RWPE2 (cell line): ENCODE results near the gene AGPAT4.
A peak's percentile ranks its signal among the peaks of the same experiment; 100 is the strongest.

Experiments used
- ATAC-seq: fragments of 200-7000 bp; cut with Tn5 transposase; 3 replicates; pipeline ENCODE4 v1.9.1; 2021; ENCODE audit warnings: low read depth
- DNase-seq: peaks from one replicate; pipeline ENCODE4 v3.0.0-alpha.2; 2020; ENCODE audit warnings: low spot score
- H3K27ac ChIP-seq: fragments of 450-650 bp; 2 replicates; pipeline ENCODE4 v1.5.1; 2017; ENCODE audit warnings: mild to moderate bottlenecking; ENCODE audit not compliant: poor library complexity, severe bottlenecking
- H3K27me3 ChIP-seq: fragments of 250-450 bp; sonication (Bioruptor Pico); 2 replicates; pipeline ENCODE4 v1.5.1; 2021; ENCODE audit warnings: mild to moderate bottlenecking, moderate library complexity; ENCODE audit not compliant: insufficient read depth, poor library complexity, severe bottlenecking
- H3K36me3 ChIP-seq: fragments of 250-450 bp; sonication (Bioruptor Pico); 2 replicates; pipeline ENCODE4 v1.5.1; 2020; ENCODE audit warnings: low read depth, mild to moderate bottlenecking, moderate library complexity
- H3K4me1 ChIP-seq: fragments of 250-450 bp; sonication (Bioruptor Pico); 2 replicates; pipeline ENCODE4 v1.5.1; 2021; ENCODE audit warnings: mild to moderate bottlenecking, moderate library complexity; ENCODE audit not compliant: insufficient read depth, poor library complexity, severe bottlenecking
- H3K4me3 ChIP-seq: fragments of 250-450 bp; sonication (Bioruptor Pico); 2 replicates; pipeline ENCODE4 v1.5.1; 2021; ENCODE audit warnings: mild to moderate bottlenecking, moderate library complexity; ENCODE audit not compliant: severe bottlenecking
- H3K9me3 ChIP-seq: fragments of 250-450 bp; sonication (Bioruptor Pico); 2 replicates; pipeline ENCODE4 v1.5.1; 2021; ENCODE audit warnings: mild to moderate bottlenecking, moderate library complexity; ENCODE audit not compliant: severe bottlenecking
- CTCF ChIP-seq: fragments of 450-650 bp; IDR thresholded peaks from one replicate; pipeline ENCODE4 v1.5.1; 2017; ENCODE audit warnings: mild to moderate bottlenecking, moderate library complexity; ENCODE audit not compliant: poor library complexity, severe bottlenecking

AGPAT4 gene

GRCh38 chr6:161169696-161170095, 104.2 kb downstream of the AGPAT4 start:
- H3K9me3 ChIP-seq, result no peaks in the 10 kb centered on the region
- no peaks in the 10 kb centered on the region for H3K27me3 ChIP-seq
- DNase-seq, result no peak
- ATAC-seq, result peak; percentile 42
- no peak overlapping the region for H3K4me3 ChIP-seq
- no peaks in the 10 kb centered on the region for H3K36me3 ChIP-seq
- peaks cover 16% of the 10 kb centered on the region for H3K4me1 ChIP-seq
- H3K27ac ChIP-seq, result peak overlapping the region; percentile 30
- TF ChIP-seq CTCF, result no peak

- no peak; the same call in 2 of the 3 replicates for ATAC-seq
These were observed 104.8 kb downstream of the AGPAT4 start for GRCh38 chr6:161169035-161169434.

GRCh38 chr6:161168281-161168891, 105.5 kb downstream of the AGPAT4 start:
- Histone ChIP-seq H3K4me1 (peaks cover 16% of the 10 kb centered on the region), H3K27ac (peak overlapping the region; percentile 30), H3K27me3 (no peaks in the 10 kb centered on the region), H3K4me3 (no peak overlapping the region), H3K9me3 (no peaks in the 10 kb centered on the region), H3K36me3 (no peaks in the 10 kb centered on the region)
- ATAC-seq (peak; percentile 92), DNase-seq (peak; percentile 89)
- no peak for TF ChIP-seq CTCF

More at GRCh38 chr6:161169035-161169434, 104.8 kb downstream of the AGPAT4 start:
- no peak for TF ChIP-seq CTCF
- Histone ChIP-seq H3K27me3 (no peaks in the 10 kb centered on the region), H3K9me3 (no peaks in the 10 kb centered on the region), H3K36me3 (no peaks in the 10 kb centered on the region), H3K4me3 (no peak overlapping the region), H3K4me1 (peaks cover 16% of the 10 kb centered on the region), H3K27ac (peak overlapping the region; percentile 30)
- DNase-seq, result no peak

GRCh38 chr6:161166677-161167076, 107.2 kb downstream of the AGPAT4 start:
- Histone ChIP-seq H3K36me3 (no peaks in the 10 kb centered on the region), H3K27me3 (no peaks in the 10 kb centered on the region), H3K27ac (no peak overlapping the region), H3K4me1 (peaks cover 16% of the 10 kb centered on the region), H3K4me3 (no peak overlapping the region), H3K9me3 (no peaks in the 10 kb centered on the region)
- DNase-seq, result no peak
- no peak for TF ChIP-seq CTCF
- no peak for ATAC-seq

GRCh38 chr6:161166176-161166575, 107.7 kb downstream of the AGPAT4 start:
- Histone ChIP-seq H3K4me1 (peaks cover 16% of the 10 kb centered on the region), H3K36me3 (no peaks in the 10 kb centered on the region), H3K9me3 (no peaks in the 10 kb centered on the region), H3K27me3 (no peaks in the 10 kb centered on the region), H3K27ac (no peak overlapping the region), H3K4me3 (no peak overlapping the region)
- no peak for TF ChIP-seq CTCF
- ATAC-seq (no peak), DNase-seq (no peak)
